Testis (tissue), 3 donors: ENCODE measurements around the gene SIPA1L2. TPM values are rescaled to one million over a fixed set of nuclear protein-coding genes. Genes with fewer than 3 reads are reported as not detected.
"Not testable (repeated sequence)": the region's sequence is repeated elsewhere in the genome, so short reads cannot be mapped to it uniquely, and the experiment has no call there.

Experiments used
- DNase-seq: peaks from one replicate; pipeline ENCODE4 v3.0.0-alpha.2; 2019
- H3K27ac ChIP-seq, 2 donors: fragments of 200-600 bp; sonication (generic); one replicate each; pipeline ENCODE4 v1.5.1; 2019
- H3K27me3 ChIP-seq: fragments of 200-600 bp; sonication (generic); one replicate; pipeline ENCODE4 v1.5.1; 2019
- H3K36me3 ChIP-seq: fragments of 200-600 bp; sonication (generic); one replicate; pipeline ENCODE4 v1.5.1; 2017; ENCODE audit warnings: low read depth; ENCODE audit errors: missing control alignments
- H3K4me1 ChIP-seq: fragments of 200-600 bp; sonication (generic); one replicate; pipeline ENCODE4 v1.5.1; 2019
- H3K4me3 ChIP-seq, 2 donors: fragments of 200-600 bp; sonication (generic); one replicate each; pipeline ENCODE4 v1.5.1; 2017 to 2019
- H3K9me3 ChIP-seq: fragments of 200-600 bp; sonication (generic); one replicate; pipeline ENCODE4 v1.5.1; 2017
- POLR2A ChIP-seq: fragments of 450-650 bp; IDR thresholded peaks from one replicate; pipeline ENCODE4 v1.6.1; 2017; ENCODE audit warnings: antibody characterized with exemption, mild to moderate bottlenecking, moderate library complexity
- WGBS, 2 donors: methylation state at CpG; one replicate each; pipeline ENCODE4 v1.1.5; 2018; 5-methylcytosine and 5-hydroxymethylcytosine counted together
- intact Hi-C: fragments of 100-400 bp; cut with DNase I; formaldehyde crosslinking; loops from one replicate; pipeline ENCODE4 v1.15.1; 2023; ENCODE audit warnings: low total_unique reads
- polyA plus RNA-seq: library from polyadenylated mRNA; stranded (reverse); fragments of 350-450 nt; fragmentation: Illumina TruSeq; extraction: RNeasy Lipid Tissue Mini Kit (QIAGEN cat#74804); gene quantifications from one replicate; pipeline ENCODE4 v1.2.3, GENCODE V29; 2014; ENCODE audit warnings: low read depth, low replicate concordance; ENCODE audit not compliant: insufficient read depth
- total RNA-seq, 2 donors: library from RNA; depleted of rRNA; stranded (reverse); fragments of >200 nt; gene quantifications; one replicate each; pipeline ENCODE4 v1.2.3, GENCODE V29; 2016
- TF ChIP-seq, protein P1 (sequence below), 3 experiments: fragments of 450-650 bp in 2 of 3; fragments of 200-600 bp in 1 of 3; sonication (generic) in 1 of 3; IDR thresholded peaks; one replicate each; pipeline ENCODE4 v1.5.1; 2016 to 2019; ENCODE audit warnings: antibody characterized with exemption in 3 of 3, mild to moderate bottlenecking in 2 of 3, moderate library complexity in 1 of 3

The SIPA1L2 gene
- total and polyA plus RNA-seq, 3 donors from 2014 or later, result 19.5 to 43.4 (median 36.1) TPM

DNA sequence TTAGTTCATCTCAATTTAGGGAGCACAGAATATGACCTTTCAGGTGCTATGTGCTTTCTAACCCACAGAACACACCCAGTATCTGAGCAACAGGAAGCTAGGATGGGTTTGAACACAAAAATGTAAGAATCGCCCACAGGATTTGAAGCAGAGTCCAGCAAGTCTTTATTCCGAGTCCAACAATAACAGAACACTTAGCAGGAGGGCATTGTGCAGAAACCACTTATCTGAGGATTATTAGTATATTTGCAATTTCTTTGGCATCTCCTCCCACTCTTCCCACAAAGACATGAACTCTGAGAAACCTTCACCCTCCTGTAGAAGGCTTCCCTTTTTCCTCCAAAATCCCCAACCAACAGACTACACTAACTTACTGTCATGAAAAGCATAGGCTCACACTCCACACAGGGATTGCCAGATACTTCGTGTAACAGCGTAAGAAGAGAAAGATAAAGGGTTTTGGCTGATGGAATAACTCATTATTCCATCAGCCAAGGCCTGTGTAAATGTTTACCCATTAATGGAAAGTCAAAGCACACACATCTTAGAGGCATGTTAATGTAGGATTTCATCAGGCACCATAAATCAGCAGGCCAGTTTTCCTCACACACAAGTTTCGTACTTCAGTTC lies 16.1 kb downstream of the SIPA1L2 start:
- H3K36me3 ChIP-seq, result no peaks in the 10 kb centered on the region
- 35 to 40% methylated on average over 5 of the region's 5 CpGs for WGBS, 2 donors
- DNase-seq, result no peak
- TF ChIP-seq, protein P1, sequence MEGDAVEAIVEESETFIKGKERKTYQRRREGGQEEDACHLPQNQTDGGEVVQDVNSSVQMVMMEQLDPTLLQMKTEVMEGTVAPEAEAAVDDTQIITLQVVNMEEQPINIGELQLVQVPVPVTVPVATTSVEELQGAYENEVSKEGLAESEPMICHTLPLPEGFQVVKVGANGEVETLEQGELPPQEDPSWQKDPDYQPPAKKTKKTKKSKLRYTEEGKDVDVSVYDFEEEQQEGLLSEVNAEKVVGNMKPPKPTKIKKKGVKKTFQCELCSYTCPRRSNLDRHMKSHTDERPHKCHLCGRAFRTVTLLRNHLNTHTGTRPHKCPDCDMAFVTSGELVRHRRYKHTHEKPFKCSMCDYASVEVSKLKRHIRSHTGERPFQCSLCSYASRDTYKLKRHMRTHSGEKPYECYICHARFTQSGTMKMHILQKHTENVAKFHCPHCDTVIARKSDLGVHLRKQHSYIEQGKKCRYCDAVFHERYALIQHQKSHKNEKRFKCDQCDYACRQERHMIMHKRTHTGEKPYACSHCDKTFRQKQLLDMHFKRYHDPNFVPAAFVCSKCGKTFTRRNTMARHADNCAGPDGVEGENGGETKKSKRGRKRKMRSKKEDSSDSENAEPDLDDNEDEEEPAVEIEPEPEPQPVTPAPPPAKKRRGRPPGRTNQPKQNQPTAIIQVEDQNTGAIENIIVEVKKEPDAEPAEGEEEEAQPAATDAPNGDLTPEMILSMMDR (IDR thresholded peaks at IDR 0.05), result no peak
- TF ChIP-seq POLR2A, result no peak
- no peaks in the 10 kb centered on the region for H3K27me3 ChIP-seq
- no peak overlapping the region for H3K27ac ChIP-seq
- no peaks in the 10 kb centered on the region for H3K4me1 ChIP-seq
- intact Hi-C loops, result no loop called here
- no peaks in the 10 kb centered on the region for H3K9me3 ChIP-seq
- no peak overlapping the region for H3K4me3 ChIP-seq

DNA sequence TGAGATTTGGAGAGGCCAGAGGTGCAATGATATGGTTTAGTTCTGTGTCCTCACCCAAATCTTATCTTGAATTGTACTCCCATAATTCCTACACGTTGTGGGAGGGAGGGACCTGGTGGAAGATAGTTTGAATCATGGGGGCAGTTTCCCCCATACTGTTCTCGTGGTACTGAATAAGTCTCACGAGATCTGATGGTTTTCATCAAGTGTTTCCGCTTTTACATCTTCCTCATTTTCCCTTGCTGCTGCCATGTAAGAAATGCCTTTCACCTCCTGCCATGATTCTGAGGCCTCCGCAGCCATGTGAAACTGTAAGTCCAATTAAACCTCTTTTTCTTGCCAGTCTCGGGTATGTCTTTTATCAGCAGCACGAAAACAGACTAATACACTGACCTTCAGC lies 17.1 kb downstream of the SIPA1L2 start:
- H3K4me1 ChIP-seq, H3K27ac ChIP-seq, DNase-seq, H3K9me3 ChIP-seq, H3K27me3 ChIP-seq, H3K36me3 ChIP-seq, H3K4me3 ChIP-seq, intact Hi-C loops: not testable (repeated sequence)
- 85 to 88% methylated on average over 7 of the region's 7 CpGs for WGBS, 2 donors

DNA sequence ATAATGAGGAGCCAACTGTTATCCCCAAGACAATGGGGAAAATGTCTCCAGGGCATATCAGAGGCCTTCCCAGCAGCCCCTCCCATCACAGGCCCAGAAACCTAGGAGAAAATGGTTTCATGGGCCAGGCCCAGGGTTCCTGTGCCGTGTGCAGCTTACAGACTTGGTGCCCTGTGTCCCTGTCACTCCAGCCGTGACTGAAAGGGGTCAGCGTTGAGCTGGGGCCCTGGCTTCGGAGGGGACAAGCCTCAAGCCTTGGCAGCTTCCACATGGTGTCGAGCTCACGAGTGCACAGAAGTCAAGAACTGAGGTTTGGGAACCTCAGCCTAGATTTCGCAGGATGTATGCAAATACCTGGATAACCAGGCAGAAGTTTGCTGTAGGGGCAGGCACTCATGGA lies 18.1 kb downstream of the SIPA1L2 start:
- H3K9me3 ChIP-seq, result no peaks in the 10 kb centered on the region
- intact Hi-C loops, result no loop called here
- no peaks in the 10 kb centered on the region for H3K36me3 ChIP-seq
- 91% methylated on average over 4 to 7 of the region's 7 CpGs for WGBS, 2 donors
- no peak overlapping the region for H3K4me3 ChIP-seq
- H3K27ac ChIP-seq, result no peak overlapping the region
- no peak for DNase-seq
- H3K4me1 ChIP-seq, result no peaks in the 10 kb centered on the region
- H3K27me3 ChIP-seq, result no peaks in the 10 kb centered on the region
- TF ChIP-seq, protein P1 (IDR thresholded peaks at IDR 0.05), result no peak
- TF ChIP-seq POLR2A, result no peak

DNA sequence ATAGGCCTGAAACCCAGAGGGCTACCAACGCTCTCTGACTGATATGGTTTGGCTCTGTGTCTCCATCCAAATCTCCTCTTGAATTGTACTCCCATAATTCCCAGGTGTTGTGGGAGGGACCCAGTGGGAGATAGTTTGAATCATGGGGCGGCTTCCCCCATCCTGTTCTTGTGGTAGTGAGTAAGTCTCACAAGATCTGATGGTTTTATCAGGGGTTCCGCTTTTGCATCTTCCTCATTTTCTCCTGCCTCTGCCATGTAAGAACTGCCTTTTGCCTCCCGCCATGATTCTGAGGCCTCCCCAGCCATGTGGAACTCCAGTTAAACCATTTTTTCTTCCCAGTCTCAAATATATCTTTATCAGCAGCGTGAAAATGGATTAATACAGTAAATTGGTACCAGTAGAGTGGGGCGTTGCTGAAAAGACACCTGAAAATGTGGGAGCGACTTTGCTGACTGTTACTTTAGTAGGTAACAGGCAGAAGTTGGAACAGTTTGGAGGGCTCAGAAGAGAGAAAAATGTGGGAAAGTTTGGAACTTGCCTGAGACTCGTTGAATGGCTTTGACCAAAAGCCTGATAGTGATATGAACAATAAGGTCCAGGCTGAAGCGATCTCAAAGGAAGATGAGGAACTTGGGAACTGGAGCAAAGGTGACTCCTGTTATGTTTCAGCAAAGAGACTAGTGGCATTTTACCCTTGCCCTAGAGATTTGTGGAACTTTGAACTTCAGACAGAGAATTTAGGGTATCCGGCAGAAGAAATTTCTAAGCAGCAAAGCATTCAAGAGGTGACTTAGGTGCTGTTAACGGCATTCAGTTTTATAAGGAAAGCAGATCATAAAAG lies 18.8 kb downstream of the SIPA1L2 start:
- H3K4me3 ChIP-seq, H3K36me3 ChIP-seq, H3K27me3 ChIP-seq, intact Hi-C loops, H3K27ac ChIP-seq, DNase-seq, H3K9me3 ChIP-seq, H3K4me1 ChIP-seq: not testable (repeated sequence)
- 84 to 85% methylated on average over 11 of the region's 11 CpGs for WGBS, 2 donors

DNA sequence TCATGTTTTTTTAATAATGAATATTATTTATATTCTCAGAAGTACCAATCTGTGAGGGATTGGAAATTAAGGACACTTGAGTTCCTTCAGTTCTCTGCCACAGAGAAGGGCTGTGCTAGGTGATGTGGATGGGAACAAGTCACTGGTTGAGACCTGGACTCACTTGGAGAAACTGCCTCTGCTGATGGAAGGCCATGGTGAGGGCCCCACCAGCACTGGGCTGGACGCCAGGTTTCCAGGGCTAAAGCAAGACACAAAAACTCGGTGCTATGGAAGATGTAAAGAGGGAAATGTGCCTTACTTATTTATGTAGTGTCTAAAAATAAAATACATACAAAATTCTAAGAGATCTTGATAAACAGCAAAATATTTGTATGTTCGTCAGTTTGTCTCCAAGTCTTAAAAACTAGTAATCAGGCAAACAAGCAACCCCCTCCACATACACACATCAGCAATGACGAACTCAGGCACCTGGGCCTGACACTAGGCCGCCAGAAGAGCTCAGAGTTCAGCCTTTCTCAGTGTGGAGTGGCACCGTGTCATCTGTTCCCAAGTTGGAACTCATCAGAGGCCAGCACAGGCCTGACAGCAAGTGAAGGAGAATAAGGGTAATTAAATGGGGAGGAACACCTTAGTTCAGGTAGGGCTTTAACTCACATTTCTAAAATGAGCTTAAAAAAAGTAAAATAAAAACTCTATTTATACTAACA lies 19.6 kb downstream of the SIPA1L2 start:
- Histone ChIP-seq H3K36me3 (no peaks in the 10 kb centered on the region), H3K27ac (no peak overlapping the region), H3K9me3 (no peaks in the 10 kb centered on the region), H3K4me3 (no peak overlapping the region), H3K27me3 (no peaks in the 10 kb centered on the region), H3K4me1 (no peaks in the 10 kb centered on the region)
- TF ChIP-seq, protein P1 (IDR thresholded peaks at IDR 0.05), result no peak
- no peak for TF ChIP-seq POLR2A
- no peak for DNase-seq
- 91% methylated on average over 6 of the region's 6 CpGs for WGBS, 2 donors
- intact Hi-C loops, result no loop called here
